C4-2B (cell line): ENCODE measurements around the gene MAP3K5.
A peak's percentile ranks its signal among the peaks of the same experiment; 100 is the strongest.

Experiments
- H3K27ac ChIP-seq: fragments of 450-650 bp; 2 replicates; pipeline ENCODE4 v1.5.1; 2017
- CTCF ChIP-seq: fragments of 450-650 bp; conservative IDR thresholded peaks from 2 replicates; pipeline ENCODE4 v1.5.1; 2017; ENCODE audit warnings: mild to moderate bottlenecking
- ZFX ChIP-seq: fragments of 450-650 bp; IDR thresholded peaks from 2 replicates; pipeline ENCODE4 v1.6.1; 2017

Gene MAP3K5

DNA sequence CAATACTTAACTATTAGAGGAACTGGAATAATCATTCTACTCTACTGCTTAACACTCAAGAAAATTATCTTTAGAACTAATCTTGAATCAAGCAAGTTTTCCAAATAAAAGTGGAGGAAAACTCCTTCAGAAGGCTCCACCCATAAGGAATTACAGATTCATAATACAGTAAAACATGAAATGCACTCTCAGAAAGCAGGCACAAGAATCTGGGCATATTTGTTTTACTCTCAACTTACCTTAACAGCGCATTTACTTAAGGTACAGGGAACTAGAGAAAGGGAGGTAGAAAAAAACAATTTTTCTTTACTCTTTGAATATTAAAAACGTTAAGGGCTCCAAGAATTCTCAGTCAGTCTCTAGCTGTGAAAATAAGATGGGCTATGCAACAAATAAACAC is 140.3 kb downstream of the MAP3K5 start:
- no peak overlapping the region for H3K27ac ChIP-seq
- TF ChIP-seq CTCF (no peak), ZFX (no peak)

DNA sequence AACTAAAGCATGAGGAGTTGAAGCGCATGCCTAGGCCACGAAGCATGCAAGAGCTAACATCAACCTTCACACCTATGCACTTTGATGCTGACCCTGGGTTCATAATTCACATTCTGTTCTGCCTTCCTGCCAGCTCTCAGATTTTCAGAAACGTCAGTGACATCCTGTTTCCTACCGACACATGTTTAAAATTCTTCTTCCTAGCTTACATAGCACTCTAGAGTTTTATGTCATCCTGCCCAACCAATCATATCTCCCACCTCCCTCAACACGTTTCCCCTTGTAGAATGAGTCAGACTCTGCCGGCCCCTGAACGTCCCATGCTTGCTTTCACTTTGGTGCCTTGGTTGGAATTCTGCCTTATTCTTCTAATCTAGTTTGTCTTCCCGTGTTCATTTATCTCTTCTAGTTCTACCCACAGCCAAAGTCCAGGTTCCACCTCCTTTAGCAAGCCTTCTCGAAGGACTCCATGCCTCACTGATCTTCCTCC is 144.9 kb downstream of the MAP3K5 start:
- TF ChIP-seq CTCF (no peak), ZFX (no peak)
- no peak overlapping the region for H3K27ac ChIP-seq

DNA sequence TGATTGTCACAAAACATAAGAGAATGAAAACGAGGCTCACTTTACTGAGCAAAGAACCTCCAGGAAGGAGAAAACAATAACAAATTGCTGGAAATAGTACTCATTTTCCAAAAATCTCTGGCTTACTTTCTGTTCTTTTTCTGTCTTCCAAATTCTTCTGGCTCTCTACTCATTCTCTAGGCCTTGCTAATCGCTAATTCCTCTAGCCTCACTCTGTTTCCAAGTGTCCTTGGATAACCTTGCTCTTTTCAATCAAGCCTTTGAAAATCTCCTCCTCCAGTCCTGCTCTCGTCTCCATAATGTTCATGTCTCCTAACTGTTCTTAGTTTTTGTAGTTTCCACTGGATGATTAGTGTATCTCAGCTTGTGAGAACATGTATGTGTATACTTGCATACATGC is 145.9 kb downstream of the MAP3K5 start:
- TF ChIP-seq CTCF: no peak
- TF ChIP-seq ZFX: no peak
- no peak overlapping the region for H3K27ac ChIP-seq

DNA sequence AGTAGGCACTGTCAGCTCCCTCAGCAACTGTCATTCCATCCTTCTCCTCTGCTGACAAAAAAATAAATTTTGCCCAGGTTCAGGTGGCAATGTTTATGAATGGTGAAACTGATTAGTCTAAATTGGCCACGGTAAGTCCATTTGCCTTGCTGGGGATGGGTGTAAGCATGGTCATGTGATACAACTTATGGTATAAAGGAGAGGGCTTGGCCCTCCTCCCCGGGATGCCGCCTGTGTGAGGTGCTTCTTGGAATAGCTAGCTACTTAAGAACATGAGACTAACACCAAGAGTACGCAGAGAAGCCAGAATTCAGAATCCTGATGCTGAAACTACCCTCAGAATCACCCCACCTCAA is 147.7 kb downstream of the MAP3K5 start:
- H3K27ac ChIP-seq: no peak overlapping the region; the same call in 1 of the 2 replicates
- TF ChIP-seq ZFX (no peak), CTCF (0 out of 2 replicates have a peak, but pooled peaks have one; percentile 22)

DNA sequence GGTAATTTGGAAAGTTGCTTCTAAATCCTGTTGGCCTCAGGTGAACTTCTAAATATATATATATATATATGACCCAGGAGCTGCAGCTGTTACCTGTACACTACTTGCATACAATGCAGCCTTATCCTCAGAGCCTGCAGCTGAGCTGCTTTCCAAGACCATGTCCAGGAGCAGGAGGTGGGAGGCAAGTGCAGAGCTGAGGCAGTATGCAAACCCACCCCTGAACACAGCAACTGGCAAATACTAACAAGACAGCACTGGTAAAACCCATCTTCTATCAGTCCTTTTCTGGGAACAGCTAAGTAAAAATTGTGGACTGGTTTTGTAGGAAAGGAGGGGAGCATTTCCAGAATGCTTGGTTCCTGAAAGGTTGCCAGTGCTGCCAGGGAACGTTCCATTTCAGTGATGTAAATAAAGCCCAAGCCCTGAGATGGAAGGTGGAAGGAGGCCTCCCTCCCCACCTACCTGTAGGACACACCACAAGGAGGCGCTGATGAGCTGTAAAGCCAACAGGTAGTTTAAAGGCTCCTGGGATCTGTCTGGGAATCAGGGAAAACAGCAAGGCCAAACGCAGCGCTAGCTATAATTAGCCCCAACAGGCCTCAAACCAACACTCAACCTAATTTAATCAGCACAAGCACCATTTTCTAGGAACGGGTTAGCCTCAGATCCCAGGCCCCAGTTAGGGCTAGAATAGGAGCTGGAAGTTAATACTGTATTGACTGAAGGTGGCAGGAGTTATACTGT is 148.3 kb downstream of the MAP3K5 start:
- H3K27ac ChIP-seq: no peak overlapping the region; the same call in 1 of the 2 replicates
- TF ChIP-seq ZFX: no peak
- peak; percentile 90 for TF ChIP-seq CTCF

DNA sequence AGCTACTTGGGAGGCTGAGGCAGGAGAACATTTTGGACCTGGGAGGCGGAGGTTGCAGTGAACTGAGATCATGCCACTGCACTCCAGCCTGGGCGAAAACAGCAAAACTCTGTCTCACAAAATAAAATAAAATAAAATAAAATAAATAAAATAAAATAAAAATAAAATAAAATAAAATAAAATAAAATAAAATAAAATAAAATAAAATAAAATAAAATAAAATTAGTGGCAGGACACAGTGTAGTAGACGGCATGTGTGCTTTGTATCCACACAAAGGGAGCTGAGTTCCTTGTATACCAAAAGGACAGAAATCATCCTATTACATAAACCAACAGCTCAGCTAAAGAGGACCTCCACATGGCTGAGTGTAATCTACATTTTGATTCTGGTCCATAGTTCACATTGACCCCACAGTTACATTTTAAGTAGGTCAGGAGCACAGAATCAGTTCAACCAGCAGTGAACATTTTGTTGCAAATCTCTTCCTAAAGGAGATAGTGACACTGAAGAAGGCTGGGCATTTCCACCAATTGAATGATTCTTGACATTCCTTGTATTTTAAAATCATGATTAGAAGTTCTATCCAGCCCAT is 150.3 kb downstream of the MAP3K5 start:
- TF ChIP-seq ZFX (no peak), CTCF (no peak)
- no peak overlapping the region for H3K27ac ChIP-seq

DNA sequence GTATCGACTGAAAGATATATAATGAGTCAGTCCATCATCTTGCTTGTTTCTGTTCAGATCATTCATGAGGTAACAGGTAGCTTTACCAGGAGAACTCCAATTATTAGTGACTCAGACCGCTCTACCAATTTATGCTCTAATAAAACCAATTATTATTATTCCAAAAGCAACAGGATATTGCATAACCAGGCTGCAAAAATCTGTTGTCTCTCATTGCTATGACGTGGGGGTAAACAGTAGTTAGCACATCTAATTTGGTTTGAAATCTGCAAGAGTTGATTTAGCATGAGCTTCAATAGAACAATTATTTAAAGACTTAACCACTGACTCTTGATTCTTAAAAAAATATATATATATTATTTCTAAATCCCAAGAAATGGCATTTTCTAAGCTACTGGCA is 151.1 kb downstream of the MAP3K5 start:
- TF ChIP-seq ZFX (no peak), CTCF (no peak)
- no peak overlapping the region for H3K27ac ChIP-seq
